ENCODE data around the gene EPGN.

GRCh38 chr4:74282926-74283325, 25.3 kb upstream of the EPGN start:
- TF ChIP-seq CTCF (conservative IDR thresholded peaks at IDR 0.05; ENCODE audit: low read length) (no peak), EZH2phosphoT487 (IDR thresholded peaks at IDR 0.05; ENCODE audit: borderline replicate concordance) (no peak)
